NCI-H82 (cell line): Measurements from ENCODE around the gene ZNF354B.
A peak's percentile ranks its signal among the peaks of the same experiment; 100 is the strongest.
"Not testable (repeated sequence)": the region's sequence is repeated elsewhere in the genome, so short reads cannot be mapped to it uniquely, and the experiment has no call there.

Experiments
- DNase-seq: peaks from one replicate; lab custom pipeline; 2025; lab: John Stamatoyannopoulos, UW

ZNF354B gene

DNA sequence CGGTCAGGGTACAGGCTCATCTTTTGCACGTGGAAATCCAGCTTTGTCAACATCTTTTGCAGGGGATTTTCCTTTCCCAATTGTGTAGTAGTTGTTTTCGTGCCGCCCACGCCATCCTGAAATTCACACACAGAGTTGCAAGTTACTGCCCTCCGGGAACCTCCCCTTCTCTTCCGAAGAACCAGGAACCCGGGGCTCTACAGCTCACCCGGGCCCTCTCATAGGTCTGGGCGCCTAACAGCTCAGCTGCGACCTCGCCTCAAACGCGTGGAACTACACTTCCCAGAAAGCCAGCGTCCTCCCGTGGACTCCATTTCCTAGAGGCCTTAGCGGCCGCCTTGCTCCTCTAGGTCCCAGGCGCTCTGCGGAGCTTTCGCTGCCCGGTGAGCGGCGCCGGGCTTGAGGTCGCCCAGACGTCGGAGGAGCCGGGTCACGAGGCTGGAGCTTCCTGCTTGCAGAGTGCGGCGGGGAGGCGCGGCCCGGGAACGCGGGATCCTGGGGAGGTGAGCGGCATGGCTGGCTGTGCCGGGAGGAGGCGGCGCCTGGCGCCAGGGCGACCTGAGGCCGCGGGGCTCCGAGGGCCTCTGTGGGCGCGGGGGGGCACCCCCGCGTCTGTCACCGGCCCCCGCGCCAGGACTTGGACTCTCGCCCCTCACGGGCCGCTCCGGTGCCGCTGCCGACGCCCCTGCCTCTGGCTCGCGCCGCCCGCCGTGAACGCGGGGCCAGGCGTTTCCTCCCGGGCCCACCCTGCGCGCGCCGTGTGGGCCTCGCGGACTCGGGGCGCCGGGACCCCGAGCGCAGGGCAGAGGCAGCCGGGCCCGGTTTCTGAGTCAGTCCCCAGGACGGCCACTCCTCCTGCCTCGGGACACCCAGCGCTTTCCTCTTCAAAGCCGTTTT lies at the start of gene ZNF354B:
TSS of gene ZNF354B (plus strand) at position 329 of the 897 bp plus-strand sequence. CDS start 1,095 bp downstream, outside the sequence.
- DNase-seq: peak; percentile 94

DNA sequence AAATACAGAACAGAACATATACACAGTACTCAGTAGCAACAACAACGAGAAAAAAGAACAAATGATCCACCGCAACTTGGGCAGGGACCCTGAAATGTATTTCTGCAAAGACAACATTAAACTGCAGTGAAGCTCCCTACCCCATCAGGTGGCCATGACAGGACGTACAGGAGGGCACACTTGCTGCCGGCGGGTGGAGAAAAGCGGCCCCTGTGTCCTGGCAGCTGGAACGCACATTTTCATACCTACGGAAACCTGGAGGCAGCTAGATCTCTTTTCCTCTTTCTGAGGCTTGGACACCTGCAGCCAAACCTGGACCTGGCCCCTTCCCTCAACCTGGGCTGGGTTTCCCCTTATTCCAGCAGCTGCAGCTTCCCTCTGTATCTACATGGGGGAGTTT lies 42.2 kb upstream of the ZNF354B start:
- no peak for DNase-seq

DNA sequence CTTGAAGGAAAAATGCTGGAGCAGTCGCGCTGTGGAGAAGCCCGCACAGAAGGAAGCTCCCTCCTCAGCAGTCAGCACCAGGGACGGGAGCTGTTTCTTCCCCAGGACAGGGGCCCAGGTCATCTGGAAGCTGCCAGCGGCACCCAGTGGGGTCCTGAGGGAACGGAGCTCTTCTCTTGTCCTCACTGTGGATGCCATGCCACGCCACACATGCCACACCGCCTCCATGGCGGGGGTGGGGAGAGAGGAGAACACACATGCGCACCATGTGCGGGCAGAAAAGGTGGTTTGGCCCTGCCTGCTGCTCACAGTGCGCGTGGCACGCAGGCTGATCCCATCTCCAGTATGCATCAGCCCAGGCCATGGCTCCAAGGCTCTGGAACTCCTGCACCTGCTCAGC lies 41.7 kb upstream of the ZNF354B start:
- no peak for DNase-seq

DNA sequence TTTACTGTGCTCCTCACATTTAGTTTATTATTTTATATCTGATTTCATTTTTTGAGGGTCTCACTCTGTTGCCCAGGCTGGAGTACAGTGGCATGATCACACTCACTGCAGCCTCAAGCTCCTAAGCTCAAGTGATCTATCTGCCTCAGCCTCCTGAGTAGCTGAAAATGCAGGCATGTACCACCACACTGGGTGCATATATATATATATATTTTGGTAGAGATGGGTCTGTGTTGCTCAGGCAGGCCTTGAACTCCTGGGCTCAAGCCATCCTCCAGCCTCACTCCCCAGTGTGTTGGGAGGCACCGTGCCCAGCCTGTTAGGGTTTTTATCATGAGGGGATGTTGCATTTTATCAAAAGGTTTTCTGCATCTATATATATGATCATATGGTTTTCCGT lies 39.8 kb upstream of the ZNF354B start:
- DNase-seq: no peak

DNA sequence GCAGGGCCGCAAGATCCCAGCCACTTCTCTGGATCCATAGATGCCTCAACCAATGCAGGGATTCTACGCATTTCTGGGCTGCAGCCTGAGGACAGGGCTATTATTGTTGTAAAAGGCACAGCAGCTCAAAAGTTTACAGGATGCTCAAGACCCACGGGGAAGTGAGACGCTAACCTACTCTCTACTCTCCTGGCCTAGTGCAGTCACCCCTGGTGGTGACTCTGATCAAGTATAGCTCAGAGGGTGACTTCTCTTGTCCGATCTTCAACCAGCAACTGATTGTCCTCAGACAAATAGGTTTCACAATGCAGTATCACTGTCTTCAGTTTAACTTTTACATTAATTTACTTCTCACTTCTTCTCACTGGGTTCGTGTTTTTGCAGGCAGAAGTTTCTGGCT lies 34.3 kb upstream of the ZNF354B start:
- no peak for DNase-seq

DNA sequence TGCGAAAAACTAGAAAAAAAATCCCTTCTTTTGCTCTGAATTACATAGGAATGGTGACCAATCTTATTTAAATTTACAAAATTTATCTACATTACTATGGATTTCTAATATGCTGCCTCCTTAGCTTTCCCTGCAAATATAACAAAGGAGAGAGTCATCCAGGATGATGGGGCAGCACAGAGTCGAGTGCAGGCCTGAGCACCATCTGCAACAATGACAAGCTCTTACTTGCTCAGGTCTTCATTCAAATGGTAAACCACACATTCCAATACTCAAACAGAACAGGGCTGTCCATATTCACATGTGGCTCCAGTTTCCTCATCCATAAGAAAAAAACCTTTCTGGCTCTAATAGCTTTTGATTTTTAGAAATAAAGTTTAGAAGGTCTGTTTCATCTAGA lies 33.5 kb upstream of the ZNF354B start:
- DNase-seq: no peak

DNA sequence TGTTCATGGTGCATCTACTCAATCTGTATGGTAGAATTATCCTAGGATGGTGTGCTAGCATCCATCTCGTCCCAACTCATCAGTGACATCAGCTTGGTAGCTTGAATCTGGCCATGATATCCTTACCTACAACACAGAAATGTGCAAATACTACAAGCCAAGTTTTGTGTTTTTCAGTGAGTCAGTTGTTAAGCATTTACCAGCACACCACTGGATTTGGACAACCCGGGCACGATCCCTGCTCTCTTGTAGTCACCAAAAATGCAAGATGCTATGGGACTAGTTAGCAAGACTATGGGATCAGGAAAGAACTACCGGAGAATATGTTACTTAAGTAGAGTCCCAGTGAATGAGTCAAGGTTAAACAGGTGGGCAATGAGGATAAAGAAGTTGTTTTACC lies 32.1 kb upstream of the ZNF354B start:
- DNase-seq: no peak

DNA sequence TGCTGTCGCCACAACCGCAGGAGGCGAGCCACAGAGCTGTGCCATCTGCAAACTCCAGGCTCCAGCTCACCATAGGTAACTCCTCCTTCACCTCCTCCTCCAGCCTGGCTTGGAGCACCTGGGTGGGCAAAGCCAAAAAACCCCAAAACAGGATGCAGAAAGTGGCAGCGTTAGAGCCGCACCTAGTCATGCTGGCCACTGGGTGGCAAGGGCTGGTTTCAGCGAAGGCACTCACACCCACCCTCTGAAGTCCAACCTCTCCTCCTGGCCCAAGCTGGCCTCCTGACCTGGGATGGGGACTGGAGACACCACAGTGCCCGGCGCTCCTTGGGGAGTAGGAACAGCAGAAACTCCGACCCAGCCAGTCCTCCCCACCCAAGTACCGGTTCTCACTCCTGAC lies 28.7 kb upstream of the ZNF354B start:
- DNase-seq: no peak

DNA sequence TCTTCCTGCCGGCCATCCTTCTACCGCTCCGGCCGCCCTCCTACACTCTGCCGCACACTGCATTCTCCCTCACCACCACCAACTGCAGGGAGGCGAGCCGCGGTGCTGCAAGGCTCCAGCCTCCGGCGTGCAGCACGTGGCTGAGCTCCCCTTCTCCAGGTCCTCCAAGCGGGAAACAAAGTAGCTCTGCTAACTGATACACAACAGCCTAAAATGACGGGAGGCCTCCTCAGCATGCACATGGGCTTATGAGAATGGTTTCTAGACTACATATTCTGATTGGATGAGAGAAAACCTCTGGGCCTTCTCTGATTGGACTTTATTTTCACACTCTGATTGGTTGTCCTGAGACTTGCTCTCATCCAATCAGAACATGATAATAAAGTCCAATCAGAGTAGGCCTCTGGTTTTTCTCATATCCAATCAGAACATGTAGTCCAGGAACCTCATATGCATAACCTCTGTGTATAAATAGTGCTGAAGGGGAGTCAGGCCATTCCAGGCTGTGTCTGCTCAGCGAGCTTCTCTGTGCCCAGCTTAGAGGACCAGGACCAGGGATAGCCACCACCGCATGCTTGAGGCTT lies 27.0 kb upstream of the ZNF354B start:
- DNase-seq: peak; percentile 31

DNA sequence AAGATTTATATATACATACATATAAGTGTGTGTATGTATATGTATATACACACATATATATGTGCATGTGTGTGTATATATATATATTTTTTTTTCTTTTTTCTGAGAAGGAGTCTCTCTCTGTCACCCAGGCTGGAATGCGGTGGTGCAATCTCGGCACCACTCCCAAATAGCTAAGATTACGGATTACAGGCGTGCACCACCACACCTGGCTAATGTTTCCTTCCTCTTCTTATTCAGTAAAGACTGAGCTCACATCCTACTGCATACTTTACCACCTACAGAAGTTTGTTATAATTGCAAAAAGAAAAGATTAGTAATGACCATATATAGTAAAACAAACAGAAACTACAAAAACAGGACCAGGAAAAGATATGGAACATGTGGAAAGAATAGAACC lies 23.1 kb upstream of the ZNF354B start:
- DNase-seq: no peak

DNA sequence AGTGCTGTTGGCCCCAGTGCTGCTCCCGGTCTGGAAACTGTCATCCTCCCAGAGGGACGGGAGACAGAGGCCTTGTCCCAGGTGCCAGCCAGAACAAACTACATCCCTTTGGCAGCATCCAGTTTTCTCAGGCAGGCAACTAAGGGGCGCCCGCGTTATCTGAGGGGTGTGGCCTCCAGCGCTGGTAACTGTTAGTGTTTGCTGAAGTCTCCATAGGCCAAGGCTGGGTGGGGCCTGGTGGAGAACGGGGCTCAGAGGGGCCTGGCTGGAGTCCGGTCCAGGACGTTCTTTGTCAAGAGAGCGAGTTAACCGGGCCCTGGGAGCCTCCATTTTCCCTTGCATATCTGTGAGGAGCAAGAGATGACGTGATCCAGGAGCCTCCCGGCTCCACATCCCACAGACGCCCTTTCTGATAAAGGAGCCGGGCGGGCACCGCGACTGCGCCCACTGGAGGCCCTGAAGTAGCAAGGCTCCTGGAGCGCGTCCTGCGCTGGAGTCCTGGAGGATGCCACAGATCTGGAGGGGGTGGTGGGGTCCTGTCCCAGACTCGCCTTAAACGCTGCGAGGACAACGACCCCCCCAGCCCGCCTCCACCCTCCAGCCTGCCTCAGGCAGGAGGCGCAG lies 20.9 kb upstream of the ZNF354B start:
- not testable (repeated sequence) for DNase-seq

DNA sequence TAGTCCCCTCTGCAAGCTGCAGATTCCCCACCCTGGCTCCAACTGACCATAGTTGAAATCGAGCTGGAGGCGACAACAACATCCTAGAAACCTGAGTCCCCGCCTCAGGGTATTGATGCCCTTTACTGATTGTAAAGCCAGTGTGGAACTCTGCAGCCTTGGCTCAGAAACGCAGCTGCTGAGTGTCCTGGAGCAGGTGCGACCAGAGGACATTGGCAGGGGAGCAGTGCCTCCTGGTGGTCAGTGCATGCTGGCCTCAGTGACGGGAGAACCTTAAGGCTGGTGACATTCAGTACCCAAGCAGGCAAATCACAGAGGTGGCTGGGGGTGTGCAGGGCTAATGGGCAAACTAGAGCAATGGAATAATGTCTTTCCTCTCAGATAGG lies 20.4 kb upstream of the ZNF354B start:
- DNase-seq: peak; percentile 68

DNA sequence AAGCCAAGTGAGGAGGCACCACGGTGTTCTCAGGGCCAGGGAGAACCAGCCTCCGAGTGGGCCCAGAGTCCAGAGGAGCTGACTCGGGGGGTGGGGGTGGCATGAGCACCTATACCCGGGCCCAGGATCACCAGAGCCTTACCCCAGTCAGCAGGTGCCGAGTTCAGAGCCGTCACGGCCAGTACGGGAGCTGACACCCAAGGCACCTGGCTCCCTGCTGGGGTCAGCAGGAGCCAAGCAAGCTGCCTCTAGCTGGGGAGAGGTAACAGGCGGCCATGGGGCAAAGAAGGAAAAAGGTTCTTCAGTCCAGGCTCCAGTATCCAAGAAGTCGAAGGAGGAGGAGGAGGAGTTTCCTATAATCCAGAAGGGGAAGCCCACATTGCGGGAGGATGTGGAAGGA lies 19.4 kb upstream of the ZNF354B start:
- not testable (repeated sequence) for DNase-seq

DNA sequence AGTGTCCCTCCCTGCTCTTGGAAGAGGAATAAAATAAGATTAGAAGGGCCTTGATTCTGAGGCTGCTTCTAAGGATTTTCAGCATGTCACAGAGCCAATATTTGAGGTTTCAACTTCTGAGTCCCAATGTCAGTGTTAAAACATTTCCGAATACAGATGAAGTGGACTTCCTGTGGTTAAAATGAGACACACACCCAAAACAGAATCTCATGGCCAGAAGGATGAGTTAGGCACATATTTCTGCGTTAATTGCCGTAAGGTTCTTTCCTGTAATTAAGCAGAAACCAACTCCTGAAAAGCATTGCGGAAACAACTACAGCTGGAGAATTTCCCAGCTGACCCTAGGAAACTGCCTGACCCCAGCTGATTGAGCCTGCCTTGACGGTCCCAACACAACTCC lies 10.4 kb upstream of the ZNF354B start:
- DNase-seq: no peak

DNA sequence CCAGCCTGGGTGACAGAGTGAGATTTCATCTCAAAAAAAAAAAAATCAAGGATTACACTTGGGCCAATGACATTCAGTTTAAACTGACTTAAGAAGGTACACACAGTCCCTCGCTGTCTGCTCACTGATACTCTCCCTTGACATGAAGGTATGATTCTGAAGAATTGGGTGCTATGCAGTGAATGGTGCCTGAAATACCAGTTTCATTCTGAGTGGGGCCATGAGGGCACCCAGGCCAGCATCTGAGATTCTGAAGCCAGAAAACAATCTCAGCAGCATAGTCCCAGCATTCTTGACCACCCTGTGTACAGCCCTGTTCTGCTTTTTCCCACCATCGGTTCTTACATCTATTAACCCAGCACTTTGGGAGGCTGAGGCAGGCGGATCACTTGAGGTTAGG lies 7.8 kb upstream of the ZNF354B start:
- DNase-seq: no peak

DNA sequence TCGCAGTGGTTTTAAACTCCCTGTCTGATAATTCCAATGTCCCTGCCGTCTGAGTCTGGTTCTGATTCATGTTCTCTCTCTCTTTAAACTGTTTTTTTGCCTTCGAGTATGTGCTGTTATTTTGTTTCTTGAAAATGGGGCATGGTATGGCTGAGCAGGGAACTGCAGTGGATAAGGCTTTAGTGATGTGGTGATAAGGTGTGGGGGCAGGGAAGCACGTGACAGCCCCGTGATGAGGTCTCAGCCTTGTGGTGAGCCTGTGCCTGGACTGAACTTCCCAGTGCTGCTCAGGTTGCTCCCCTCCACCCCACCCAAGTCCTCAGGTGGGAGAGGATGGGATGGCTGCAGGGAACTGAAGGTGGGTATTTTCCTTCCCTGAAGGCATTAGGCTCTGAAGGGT lies 5.5 kb upstream of the ZNF354B start:
- DNase-seq: no peak

DNA sequence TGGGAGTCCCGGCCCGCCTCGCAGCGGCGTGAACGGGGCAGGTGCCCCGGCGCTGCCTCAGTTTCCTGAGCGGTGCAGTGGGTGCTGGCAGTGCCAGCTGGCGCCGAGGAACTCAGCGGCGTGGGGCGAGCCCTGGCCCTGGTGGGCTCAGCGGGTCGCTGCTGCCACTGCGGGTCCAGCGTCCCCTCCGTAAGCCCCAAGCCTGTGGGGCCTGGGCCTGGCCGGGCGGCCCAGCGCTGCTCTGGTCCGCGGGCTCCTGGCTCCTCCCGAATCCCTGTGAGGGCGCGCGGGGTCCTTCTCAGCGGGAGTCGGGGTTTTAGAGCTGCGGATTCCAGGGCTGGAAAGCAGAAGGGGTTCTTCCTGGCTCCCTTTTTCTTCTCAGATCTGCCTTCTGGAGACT lies 862 bp downstream of the ZNF354B start:
- not testable (repeated sequence) for DNase-seq

DNA sequence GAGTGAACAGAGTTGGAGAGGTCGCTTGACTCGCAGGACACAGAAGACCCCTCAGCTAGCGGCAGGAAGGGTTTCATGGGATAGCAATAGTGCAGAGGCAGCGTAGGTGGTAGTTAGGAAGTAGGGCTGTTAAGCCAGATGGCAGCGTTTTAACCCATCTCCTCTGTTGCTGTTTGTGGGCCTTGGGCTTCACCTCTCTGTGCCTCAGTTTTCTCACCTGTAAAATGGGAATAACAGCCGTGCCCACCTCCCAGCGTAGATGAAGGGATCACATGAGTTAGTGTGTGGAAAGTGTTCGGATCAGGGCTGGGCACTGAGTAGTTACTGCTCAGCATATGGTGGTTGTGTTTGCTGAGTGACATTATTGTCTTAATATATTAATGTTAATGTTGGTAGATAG lies 1.9 kb downstream of the ZNF354B start:
- no peak for DNase-seq

DNA sequence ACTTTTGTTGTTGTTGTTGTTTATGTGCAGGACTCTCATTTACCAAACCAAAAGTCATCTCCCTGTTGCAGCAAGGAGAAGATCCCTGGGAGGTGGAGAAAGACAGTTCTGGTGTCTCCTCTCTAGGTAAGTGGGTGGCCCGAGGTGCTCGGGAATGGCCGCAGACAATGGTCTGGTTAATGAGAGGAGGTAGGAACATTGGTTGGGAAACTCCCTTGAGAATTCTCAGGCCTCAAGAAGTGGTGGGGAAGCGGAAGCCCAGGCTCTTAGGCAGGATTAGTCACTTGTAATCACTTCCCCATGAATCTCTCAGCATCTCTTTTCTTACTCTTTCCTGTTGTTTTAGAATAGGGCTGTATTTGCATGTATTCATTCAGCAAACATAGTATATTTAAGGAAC lies 7.2 kb downstream of the ZNF354B start:
- no peak for DNase-seq

DNA sequence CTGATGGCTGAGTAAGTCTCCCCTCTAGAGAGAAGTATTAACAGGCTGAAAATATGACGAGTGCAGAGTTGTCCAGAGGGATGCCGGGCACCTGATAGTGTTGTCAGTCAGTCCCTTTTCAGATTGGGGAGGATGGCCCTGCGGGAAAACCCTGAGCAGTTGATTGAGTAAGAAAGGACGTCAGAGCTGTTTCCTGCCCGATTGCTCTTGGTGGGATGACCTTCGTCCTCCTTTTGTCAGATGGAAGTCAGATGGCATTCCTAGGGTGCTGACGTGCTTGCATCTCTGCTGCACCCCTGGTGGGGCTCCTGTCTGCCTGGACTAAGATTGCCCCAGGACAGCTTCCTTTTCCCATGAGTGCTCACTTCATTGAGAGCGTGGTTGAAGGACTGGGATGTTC lies 9.8 kb downstream of the ZNF354B start:
- DNase-seq: no peak

DNA sequence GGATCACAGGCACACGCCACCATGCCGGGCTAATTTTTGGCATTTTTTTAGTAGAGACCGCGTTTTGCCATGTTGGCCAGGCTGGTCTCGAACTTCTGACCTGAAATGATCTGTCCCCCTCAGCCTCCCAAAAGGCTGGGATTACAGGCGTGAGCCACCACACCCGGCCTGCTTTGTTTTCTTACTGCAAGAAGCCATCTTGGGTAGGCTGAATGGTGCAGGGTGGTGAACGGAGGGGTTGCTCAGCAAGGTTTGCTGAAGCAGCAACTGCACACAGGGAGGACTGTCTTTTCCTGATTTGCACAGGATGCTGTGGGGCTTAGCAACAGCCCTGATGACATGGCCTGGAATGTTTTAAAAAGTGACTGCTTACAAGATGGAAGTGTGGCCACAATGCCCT lies 10.7 kb downstream of the ZNF354B start:
- no peak for DNase-seq

DNA sequence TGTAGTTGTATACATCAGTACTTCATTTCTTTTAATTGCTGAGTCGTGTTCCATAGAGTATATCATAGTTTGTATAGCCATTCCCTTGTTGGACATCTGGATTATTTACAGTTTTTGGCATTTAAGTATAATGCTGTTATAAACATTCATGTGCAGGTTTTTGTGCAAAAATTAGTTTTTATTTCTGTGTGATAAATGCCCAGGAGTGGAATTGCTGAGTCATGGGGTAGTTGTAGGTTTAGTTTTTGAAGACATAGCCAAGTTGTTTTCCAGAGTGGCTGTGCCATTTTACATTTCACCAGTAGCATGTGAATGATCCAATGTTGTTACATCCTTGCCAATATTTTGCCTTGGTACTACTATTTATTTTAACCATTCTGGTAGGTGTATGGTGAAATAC lies 12.5 kb downstream of the ZNF354B start:
- DNase-seq: no peak

DNA sequence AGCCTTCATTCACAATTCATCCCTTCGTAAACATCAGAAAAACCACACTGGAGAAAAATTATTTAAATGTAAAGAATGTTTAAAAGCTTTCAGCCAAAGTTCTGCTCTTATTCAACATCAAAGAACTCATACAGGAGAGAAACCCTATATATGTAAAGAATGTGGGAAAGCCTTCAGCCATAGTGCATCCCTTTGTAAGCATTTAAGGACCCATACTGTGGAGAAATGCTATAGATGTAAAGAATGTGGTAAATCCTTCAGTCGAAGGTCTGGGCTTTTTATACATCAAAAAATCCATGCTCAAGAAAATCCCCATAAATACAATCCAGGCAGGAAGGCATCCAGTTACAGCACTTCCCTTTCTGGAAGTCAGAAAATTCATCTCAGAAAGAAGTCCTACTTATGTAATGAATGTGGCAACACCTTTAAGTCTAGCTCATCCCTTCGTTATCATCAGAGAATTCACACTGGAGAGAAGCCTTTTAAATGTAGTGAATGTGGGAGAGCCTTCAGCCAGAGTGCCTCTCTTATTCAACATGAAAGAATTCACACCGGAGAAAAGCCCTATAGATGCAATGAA lies 23.5 kb downstream of the ZNF354B start:
- not testable (repeated sequence) for DNase-seq
